Mucosa of descending colon (tissue), 3 donors: ENCODE measurements around the gene BEAN1. TPM values are rescaled to one million over a fixed set of nuclear protein-coding genes. Genes with fewer than 3 reads are reported as not detected.

Experiments
- ATAC-seq: fragments of 200-7000 bp; cut with Tn5 transposase; one replicate; pipeline ENCODE4 v1.9.1; 2020; ENCODE audit warnings: mild to moderate bottlenecking, moderate library complexity
- DNase-seq, 3 donors: peaks; one replicate each; pipeline ENCODE4 v3.0.0-alpha.2; 2020
- H3K36me3 ChIP-seq: fragments of 200-600 bp; one replicate; pipeline ENCODE4 v1.8.0; 2021; ENCODE audit warnings: low read depth, mild to moderate bottlenecking
- H3K4me1 ChIP-seq: fragments of 200-600 bp; one replicate; pipeline ENCODE4 v1.8.0; 2021; ENCODE audit warnings: low read depth, mild to moderate bottlenecking
- H3K4me3 ChIP-seq: fragments of 200-600 bp; one replicate; pipeline ENCODE4 v1.8.0; 2021; ENCODE audit warnings: mild to moderate bottlenecking
- H3K9me3 ChIP-seq: fragments of 200-600 bp; one replicate; pipeline ENCODE4 v1.8.0; 2021; ENCODE audit warnings: mild to moderate bottlenecking
- intact Hi-C, 2 donors: fragments of 100-400 bp; cut with DNase I in 1 of 2; cut with micrococcal nuclease in 1 of 2; formaldehyde crosslinking; loops; one replicate each; pipeline versions ENCODE4 v1.11.0 to v1.11.1; 2022; cut with DNase I, micrococcal nuclease
- total RNA-seq, 3 donors: library from RNA; stranded (reverse); fragmentation: NEBNext Ultra II Directional in 2 of 3; extraction: Animal tissue kit (Norgen Biotek cat#: 25700) in 2 of 3; gene quantifications; one replicate each; pipeline versions ENCODE4 v1.2.1 to v1.2.4, GENCODE V29; 2021 to 2023
- TF ChIP-seq, protein P1 (sequence below): fragments of 200-600 bp; IDR thresholded peaks from one replicate; pipeline ENCODE4 v1.8.0; 2022; ENCODE audit warnings: antibody characterized with exemption, mild to moderate bottlenecking
- donor health status: DM: no; HTN: no; CAD: no; lungs with moderate emphysema.
- donor health status: DM: no; HTN: no; CAD: no.
- donor health status: DM: no; HTN: yes; CAD: no.

Gene BEAN1
- total RNA-seq, 3 donors from 2014 or later = 0.22 TPM; not detected in 2

DNA sequence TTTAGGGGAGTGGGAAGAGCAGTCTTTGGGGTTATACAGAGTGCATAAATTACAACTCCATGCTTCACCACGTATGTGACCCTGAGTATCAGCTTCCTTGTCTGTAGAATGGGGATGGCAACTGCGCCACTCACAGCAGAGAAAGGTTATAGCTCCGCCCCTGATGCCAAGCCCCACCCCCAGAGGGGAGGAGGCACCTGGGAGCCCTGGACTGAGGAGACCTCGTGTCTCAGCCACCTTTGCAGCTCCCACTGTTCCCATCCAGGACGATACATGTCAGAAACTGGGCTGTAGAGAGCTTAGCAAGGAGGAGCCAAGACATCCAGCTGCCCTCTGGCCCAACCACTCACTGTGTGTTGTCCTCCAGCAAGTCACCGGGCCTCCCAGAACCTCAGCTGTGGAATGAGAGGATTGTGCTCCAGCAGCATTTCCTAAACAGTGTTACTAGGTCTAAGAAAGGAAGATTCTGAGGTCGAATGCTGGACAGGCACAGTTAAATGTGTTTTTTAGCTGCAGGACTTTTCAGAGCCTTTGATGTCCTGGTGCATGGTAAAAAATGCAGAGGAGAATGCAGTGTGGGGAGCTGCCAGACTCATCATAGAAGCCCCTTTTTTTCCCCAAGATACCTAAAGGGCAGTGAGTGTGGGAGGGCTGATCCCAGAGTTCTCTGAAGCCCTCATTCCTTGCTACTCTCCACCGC, 49.4 kb downstream of the BEAN1 start:
- peak in 2 of 3 donors; percentile 44 to 59 for DNase-seq
- intact Hi-C loops = no loop called here

DNA sequence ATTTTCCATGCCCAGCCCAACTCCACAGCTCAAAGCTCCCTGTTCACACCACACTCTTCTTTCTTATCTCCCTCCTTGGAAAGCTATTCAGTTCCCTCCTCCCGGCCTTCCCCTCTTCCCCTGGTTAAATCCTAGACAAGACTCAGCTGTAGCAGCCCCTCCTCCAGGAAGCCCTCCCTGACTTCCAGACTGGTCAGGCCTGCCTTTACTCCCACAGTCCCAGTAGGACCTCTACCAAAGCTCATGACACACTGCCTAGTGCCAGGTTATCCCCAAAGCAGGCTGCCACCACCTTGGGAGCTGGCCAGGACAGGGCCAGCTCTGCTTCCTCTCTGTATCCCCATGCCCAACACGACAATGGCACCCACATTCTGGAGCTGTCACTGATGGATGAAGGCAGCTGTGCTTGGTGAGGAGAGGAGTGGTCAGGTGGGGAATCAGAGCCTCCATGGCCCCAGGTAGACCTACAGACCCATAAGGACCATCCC, 50.0 kb downstream of the BEAN1 start:
- intact Hi-C loops = no loop called here
- DNase-seq (no peak), ATAC-seq (no peak)
- H3K4me1 ChIP-seq = peaks cover 4% of the 10 kb centered on the region
- H3K36me3 ChIP-seq = no peaks in the 10 kb centered on the region
- no peak overlapping the region for H3K4me3 ChIP-seq
- TF ChIP-seq, protein P1, sequence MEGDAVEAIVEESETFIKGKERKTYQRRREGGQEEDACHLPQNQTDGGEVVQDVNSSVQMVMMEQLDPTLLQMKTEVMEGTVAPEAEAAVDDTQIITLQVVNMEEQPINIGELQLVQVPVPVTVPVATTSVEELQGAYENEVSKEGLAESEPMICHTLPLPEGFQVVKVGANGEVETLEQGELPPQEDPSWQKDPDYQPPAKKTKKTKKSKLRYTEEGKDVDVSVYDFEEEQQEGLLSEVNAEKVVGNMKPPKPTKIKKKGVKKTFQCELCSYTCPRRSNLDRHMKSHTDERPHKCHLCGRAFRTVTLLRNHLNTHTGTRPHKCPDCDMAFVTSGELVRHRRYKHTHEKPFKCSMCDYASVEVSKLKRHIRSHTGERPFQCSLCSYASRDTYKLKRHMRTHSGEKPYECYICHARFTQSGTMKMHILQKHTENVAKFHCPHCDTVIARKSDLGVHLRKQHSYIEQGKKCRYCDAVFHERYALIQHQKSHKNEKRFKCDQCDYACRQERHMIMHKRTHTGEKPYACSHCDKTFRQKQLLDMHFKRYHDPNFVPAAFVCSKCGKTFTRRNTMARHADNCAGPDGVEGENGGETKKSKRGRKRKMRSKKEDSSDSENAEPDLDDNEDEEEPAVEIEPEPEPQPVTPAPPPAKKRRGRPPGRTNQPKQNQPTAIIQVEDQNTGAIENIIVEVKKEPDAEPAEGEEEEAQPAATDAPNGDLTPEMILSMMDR = no peak
- no peaks in the 10 kb centered on the region for H3K9me3 ChIP-seq

More for the DNA sequence above, 49.4 kb downstream of the BEAN1 start:
- ATAC-seq = peak; percentile 30
- no peak overlapping the region for H3K4me3 ChIP-seq
- H3K9me3 ChIP-seq = no peaks in the 10 kb centered on the region
- TF ChIP-seq, protein P1 = no peak
- H3K4me1 ChIP-seq = peaks cover 4% of the 10 kb centered on the region
- H3K36me3 ChIP-seq = no peaks in the 10 kb centered on the region

DNA sequence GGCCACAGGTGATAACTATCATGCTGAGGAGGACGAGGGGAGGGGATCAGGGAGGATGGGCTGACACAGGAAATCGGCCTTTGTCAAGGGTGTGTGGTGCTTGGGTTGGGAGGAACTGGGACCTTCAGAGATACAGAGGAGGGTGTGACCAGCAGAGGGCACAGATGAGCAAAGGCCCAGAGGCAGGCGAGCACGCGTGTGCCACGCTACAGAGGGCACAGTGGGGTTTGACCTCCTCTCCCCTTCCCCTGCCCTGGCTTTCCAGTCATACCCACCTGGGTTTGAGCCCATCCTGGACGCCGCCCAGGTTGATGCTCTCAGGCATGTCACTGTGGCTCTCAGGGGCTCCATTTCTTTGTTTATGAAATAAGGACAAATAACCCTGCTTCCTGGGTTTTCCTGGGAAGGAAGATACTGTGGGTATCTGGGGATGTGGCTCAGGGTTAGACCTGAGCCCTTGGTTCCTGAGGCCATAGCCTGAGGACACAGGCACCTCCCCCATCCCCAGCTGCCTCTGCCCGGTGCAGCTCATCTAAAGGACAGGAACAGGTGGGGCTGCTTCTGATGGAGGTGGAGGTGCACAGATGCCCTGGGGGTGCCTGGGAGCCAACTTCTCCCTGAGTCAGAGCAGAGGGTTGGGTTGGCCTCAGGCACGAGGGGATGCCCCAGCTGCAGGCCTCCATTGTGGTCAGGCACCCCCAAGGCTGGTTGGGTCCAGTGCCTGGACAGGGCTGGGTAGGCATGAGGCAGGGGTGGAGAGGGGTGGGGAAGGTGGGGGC, 51.8 kb downstream of the BEAN1 start:
- Histone ChIP-seq H3K36me3 (no peaks in the 10 kb centered on the region), H3K4me3 (no peak overlapping the region), H3K4me1 (peaks cover 4% of the 10 kb centered on the region), H3K9me3 (no peaks in the 10 kb centered on the region)
- DNase-seq (peak; percentile 79 to 91 (median 80)), ATAC-seq (peak; percentile 91)
- intact Hi-C loops = no loop called here
- TF ChIP-seq, protein P1 = peak; percentile 61

DNA sequence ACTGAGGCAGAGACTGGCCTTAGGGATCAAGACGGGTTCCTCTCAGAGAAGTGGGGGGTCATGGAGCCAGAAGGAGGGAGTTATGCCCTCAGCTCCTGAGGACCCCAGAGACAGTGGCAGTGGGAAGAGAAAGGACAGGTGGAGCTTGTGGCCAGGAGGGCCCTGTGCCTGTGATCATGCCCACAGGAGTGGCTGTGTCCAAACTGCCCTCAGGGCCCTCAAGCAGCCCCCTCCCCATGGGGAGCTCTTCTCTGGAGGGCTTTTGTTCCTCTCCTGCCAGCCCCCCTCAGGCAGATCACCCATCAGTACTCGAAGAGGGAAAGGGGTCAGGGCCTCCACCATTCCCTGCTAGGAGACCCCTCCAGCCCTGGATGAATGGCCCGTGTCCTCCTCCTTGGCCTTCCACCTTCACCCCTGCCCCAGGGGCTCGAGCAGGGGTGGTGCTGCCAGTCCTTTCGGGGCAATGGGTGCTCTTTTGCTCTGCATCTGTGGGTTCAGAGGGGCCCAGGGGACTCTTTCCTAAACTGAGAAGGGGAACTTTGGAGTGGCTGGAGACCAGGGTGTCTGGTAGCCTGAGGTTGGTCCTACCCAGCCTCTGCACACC, 52.7 kb downstream of the BEAN1 start:
- no peak for ATAC-seq
- peaks cover 4% of the 10 kb centered on the region for H3K4me1 ChIP-seq
- TF ChIP-seq, protein P1 = no peak
- H3K9me3 ChIP-seq = no peaks in the 10 kb centered on the region
- intact Hi-C loops = loop anchor here in 1 of 2 donors (5.0 kb wide), 1 partner anchor 72 kb away; no protein-coding TSS in a partner anchor
- H3K36me3 ChIP-seq = no peaks in the 10 kb centered on the region
- DNase-seq = peak in 1 of 3 donors; percentile 16
- no peak overlapping the region for H3K4me3 ChIP-seq

DNA sequence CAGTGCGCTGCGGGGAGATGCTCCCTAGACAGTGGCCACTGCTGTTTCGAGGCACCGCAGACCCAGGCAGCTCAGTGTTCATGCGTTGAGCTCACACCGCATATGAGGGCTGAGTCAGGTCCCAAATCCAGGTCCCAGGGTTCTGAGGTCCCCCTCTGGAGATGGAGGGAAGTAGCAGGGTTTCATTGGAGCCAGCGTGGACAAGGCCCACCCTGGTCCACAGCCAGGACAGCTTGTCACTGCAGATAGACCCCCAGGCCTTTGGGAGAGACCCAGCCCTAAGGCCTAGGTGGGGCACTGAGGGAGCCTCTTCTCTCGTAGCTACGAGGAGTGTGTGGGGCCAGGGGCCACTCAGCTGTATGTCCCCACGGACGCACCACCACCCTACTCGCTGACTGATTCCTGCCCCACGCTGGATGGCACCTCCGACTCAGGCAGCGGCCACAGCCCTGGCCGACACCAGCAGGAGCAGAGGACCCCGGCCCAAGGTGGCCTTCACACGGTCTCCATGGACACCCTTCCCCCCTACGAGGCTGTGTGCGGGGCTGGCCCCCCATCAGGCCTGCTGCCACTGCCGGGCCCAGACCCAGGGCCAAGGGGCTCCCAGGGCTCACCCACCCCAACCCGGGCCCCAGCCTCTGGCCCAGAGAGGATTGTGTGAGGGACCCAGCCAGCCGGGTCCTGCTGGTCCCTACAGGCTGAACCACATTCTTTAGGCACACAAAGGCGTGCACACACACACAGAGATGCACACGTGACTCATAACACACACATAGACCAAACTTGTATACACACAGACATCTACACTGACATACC, 53.4 kb downstream of the BEAN1 start:
- Histone ChIP-seq H3K9me3 (no peaks in the 10 kb centered on the region), H3K4me3 (no peak overlapping the region), H3K36me3 (no peaks in the 10 kb centered on the region), H3K4me1 (no peaks in the 10 kb centered on the region)
- TF ChIP-seq, protein P1 = no peak
- intact Hi-C loops = loop anchor here in 1 of 2 donors (5.0 kb wide), 1 partner anchor 73 kb away; no protein-coding TSS in a partner anchor
- peak in 1 of 3 donors; percentile 23 for DNase-seq
- ATAC-seq = no peak
